ENCODE measurements around the gene PXMP2. TPM values are rescaled to one million over a fixed set of nuclear protein-coding genes. Genes with fewer than 3 reads are reported as not detected.

The PXMP2 gene
- total RNA-seq, 1 experiment from 2014 or later, result 39.9 TPM

- H3K27me3 ChIP-seq (replicated peaks; ENCODE audit: control insufficient read depth, insufficient read depth, low read length), result no peaks in the 10 kb centered on the region
- no peak for TF ChIP-seq CTCF (IDR thresholded peaks at IDR 0.05; ENCODE audit: insufficient read depth in 1 of 2, low read depth in 1 of 2, low read length in 1 of 2, severe bottlenecking in 1 of 2, unreplicated experiment in 1 of 2)
- no peaks in the 10 kb centered on the region for H3K9me3 ChIP-seq
- intact Hi-C loops (cut with micrococcal nuclease; ENCODE audit: unreplicated experiment), result no loop called here
- no peak for DNase-seq
- BruUV-seq (replicated peaks), result no TSS peak
- no peaks in the 10 kb centered on the region; the same call in 1 of the 2 replicates for H3K36me3 ChIP-seq (ENCODE audit: control insufficient read depth, insufficient read depth, low read length)
- H3K4me3 ChIP-seq (ENCODE audit: low read depth, low read length), result no peak overlapping the region
- CTCF ChIA-PET, result no interaction called here
- Mint-ChIP-seq H3K4me3 (ENCODE audit: unreplicated experiment) (no peak overlapping the region), H3K4me1 (ENCODE audit: low read depth, unreplicated experiment) (no peaks in the 10 kb centered on the region), H3K27ac (ENCODE audit: unreplicated experiment) (no peak overlapping the region), H3K9me3 (ENCODE audit: unreplicated experiment) (no peaks in the 10 kb centered on the region), H3K27me3 (ENCODE audit: insufficient read depth, unreplicated experiment) (no peaks in the 10 kb centered on the region), H3K36me3 (ENCODE audit: insufficient read depth, unreplicated experiment) (peaks cover 85% of the 10 kb centered on the region)
- no peaks in the 10 kb centered on the region for H3K4me1 ChIP-seq
- POLR2A ChIA-PET, result no interaction called here
Observed at GRCh38 chr12:132716356-132716755, 29.0 kb downstream of the PXMP2 start.

GRCh38 chr12:132717011-132717410, 29.6 kb downstream of the PXMP2 start:
- Mint-ChIP-seq H3K27me3 (ENCODE audit: insufficient read depth, unreplicated experiment) (no peaks in the 10 kb centered on the region), H3K36me3 (ENCODE audit: insufficient read depth, unreplicated experiment) (peaks cover 92% of the 10 kb centered on the region), H3K4me3 (ENCODE audit: unreplicated experiment) (no peak overlapping the region), H3K4me1 (ENCODE audit: low read depth, unreplicated experiment) (no peaks in the 10 kb centered on the region), H3K27ac (ENCODE audit: unreplicated experiment) (no peak overlapping the region), H3K9me3 (ENCODE audit: unreplicated experiment) (no peaks in the 10 kb centered on the region)
- ChIA-PET POLR2A (no interaction called here), CTCF (no interaction called here)
- Histone ChIP-seq H3K36me3 (ENCODE audit: control insufficient read depth, insufficient read depth, low read length) (no peaks in the 10 kb centered on the region; the same call in 1 of the 2 replicates), H3K27me3 (replicated peaks; ENCODE audit: control insufficient read depth, insufficient read depth, low read length) (no peaks in the 10 kb centered on the region), H3K4me1 (no peaks in the 10 kb centered on the region), H3K9me3 (no peaks in the 10 kb centered on the region), H3K4me3 (ENCODE audit: low read depth, low read length) (no peak overlapping the region)
- TF ChIP-seq CTCF (IDR thresholded peaks at IDR 0.05; ENCODE audit: insufficient read depth in 1 of 2, low read depth in 1 of 2, low read length in 1 of 2, severe bottlenecking in 1 of 2, unreplicated experiment in 1 of 2), result no peak
- no TSS peak for BruUV-seq (replicated peaks)
- intact Hi-C loops (cut with micrococcal nuclease; ENCODE audit: unreplicated experiment), result no loop called here
- no peak for DNase-seq

GRCh38 chr12:132717531-132718387, 30.4 kb downstream of the PXMP2 start:
- Mint-ChIP-seq H3K27me3 (ENCODE audit: insufficient read depth, unreplicated experiment) (no peaks in the 10 kb centered on the region), H3K36me3 (ENCODE audit: insufficient read depth, unreplicated experiment) (peaks cover 99% of the 10 kb centered on the region), H3K9me3 (ENCODE audit: unreplicated experiment) (no peaks in the 10 kb centered on the region), H3K4me1 (ENCODE audit: low read depth, unreplicated experiment) (no peaks in the 10 kb centered on the region), H3K27ac (ENCODE audit: unreplicated experiment) (peak overlapping the region; percentile 55), H3K4me3 (ENCODE audit: unreplicated experiment) (peak overlapping the region; percentile 24)
- no peak for TF ChIP-seq CTCF (IDR thresholded peaks at IDR 0.05; ENCODE audit: insufficient read depth in 1 of 2, low read depth in 1 of 2, low read length in 1 of 2, severe bottlenecking in 1 of 2, unreplicated experiment in 1 of 2)
- DNase-seq, result no peak
- H3K36me3 ChIP-seq (ENCODE audit: control insufficient read depth, insufficient read depth, low read length), result no peaks in the 10 kb centered on the region; the same call in 1 of the 2 replicates
- no peak overlapping the region for H3K4me3 ChIP-seq (ENCODE audit: low read depth, low read length)
- no peaks in the 10 kb centered on the region for H3K9me3 ChIP-seq
- CTCF ChIA-PET, result no interaction called here
- no peaks in the 10 kb centered on the region for H3K4me1 ChIP-seq
- no TSS peak for BruUV-seq (replicated peaks)
- intact Hi-C loops (cut with micrococcal nuclease; ENCODE audit: unreplicated experiment), result no loop called here
- no peaks in the 10 kb centered on the region for H3K27me3 ChIP-seq (replicated peaks; ENCODE audit: control insufficient read depth, insufficient read depth, low read length)
- POLR2A ChIA-PET, result no interaction called here
